Measurements from ENCODE around the gene PCDH9.

PCDH9 gene

GRCh38 chr13:66994517-66995202, 235.5 kb downstream of the PCDH9 start:
- H3K4me3 ChIP-seq (ENCODE audit: insufficient read depth, low read depth, low read length), result no peak overlapping the region
- no peaks in the 10 kb centered on the region for H3K9me3 ChIP-seq (ENCODE audit: control insufficient read depth, low read length)
- H3K27me3 ChIP-seq (ENCODE audit: control insufficient read depth, insufficient read depth, low read length, poor library complexity, severe bottlenecking), result no peaks in the 10 kb centered on the region
- no peaks in the 10 kb centered on the region for H3K36me3 ChIP-seq (ENCODE audit: control insufficient read depth, insufficient read depth, low read length)
- no peak overlapping the region for H3K27ac ChIP-seq (ENCODE audit: insufficient read depth, low read depth, low read length, poor library complexity, severe bottlenecking)
- WGBS, 2 experiments, result 91 to 94% methylated on average over 7 to 8 of the region's 9 CpGs
- no peaks in the 10 kb centered on the region for H3K4me1 ChIP-seq (ENCODE audit: control insufficient read depth, insufficient read depth, low read length)

GRCh38 chr13:66994097-66994496, 236.0 kb downstream of the PCDH9 start:
- no peaks in the 10 kb centered on the region for H3K9me3 ChIP-seq (ENCODE audit: control insufficient read depth, low read length)
- 18 to 22% methylated on average over 13 of the region's 13 CpGs for WGBS, 2 experiments

GRCh38 chr13:66992719-66993118, 237.4 kb downstream of the PCDH9 start:
- WGBS, 2 experiments, result 100% methylated on average over 1 to 2 of the region's 2 CpGs
- no peaks in the 10 kb centered on the region for H3K4me1 ChIP-seq (ENCODE audit: control insufficient read depth, insufficient read depth, low read length)
- no peaks in the 10 kb centered on the region for H3K27me3 ChIP-seq (ENCODE audit: control insufficient read depth, insufficient read depth, low read length, poor library complexity, severe bottlenecking)
- no peaks in the 10 kb centered on the region for H3K36me3 ChIP-seq (ENCODE audit: control insufficient read depth, insufficient read depth, low read length)
- no peaks in the 10 kb centered on the region for H3K9me3 ChIP-seq (ENCODE audit: control insufficient read depth, low read length)
- no peak overlapping the region for H3K4me3 ChIP-seq (ENCODE audit: insufficient read depth, low read depth, low read length)
- no peak overlapping the region for H3K27ac ChIP-seq (ENCODE audit: insufficient read depth, low read depth, low read length, poor library complexity, severe bottlenecking)

More at GRCh38 chr13:66994097-66994496, 236.0 kb downstream of the PCDH9 start:
- H3K27ac ChIP-seq (ENCODE audit: insufficient read depth, low read depth, low read length, poor library complexity, severe bottlenecking), result no peak overlapping the region
- H3K27me3 ChIP-seq (ENCODE audit: control insufficient read depth, insufficient read depth, low read length, poor library complexity, severe bottlenecking), result no peaks in the 10 kb centered on the region
- H3K4me1 ChIP-seq (ENCODE audit: control insufficient read depth, insufficient read depth, low read length), result no peaks in the 10 kb centered on the region
- no peak overlapping the region for H3K4me3 ChIP-seq (ENCODE audit: insufficient read depth, low read depth, low read length)
- H3K36me3 ChIP-seq (ENCODE audit: control insufficient read depth, insufficient read depth, low read length), result no peaks in the 10 kb centered on the region

GRCh38 chr13:66992183-66992582, 238.0 kb downstream of the PCDH9 start:
- H3K4me1 ChIP-seq (ENCODE audit: control insufficient read depth, insufficient read depth, low read length), result no peaks in the 10 kb centered on the region
- H3K9me3 ChIP-seq (ENCODE audit: control insufficient read depth, low read length), result no peaks in the 10 kb centered on the region
- WGBS, 2 experiments, result 93 to 97% methylated on average over 2 of the region's 3 CpGs
- H3K27me3 ChIP-seq (ENCODE audit: control insufficient read depth, insufficient read depth, low read length, poor library complexity, severe bottlenecking), result no peaks in the 10 kb centered on the region
- H3K27ac ChIP-seq (ENCODE audit: insufficient read depth, low read depth, low read length, poor library complexity, severe bottlenecking), result no peak overlapping the region
- H3K4me3 ChIP-seq (ENCODE audit: insufficient read depth, low read depth, low read length), result no peak overlapping the region
- H3K36me3 ChIP-seq (ENCODE audit: control insufficient read depth, insufficient read depth, low read length), result no peaks in the 10 kb centered on the region

GRCh38 chr13:66984241-66984640, 245.9 kb downstream of the PCDH9 start:
- H3K4me1 ChIP-seq (ENCODE audit: control insufficient read depth, insufficient read depth, low read length), result no peaks in the 10 kb centered on the region
- no peaks in the 10 kb centered on the region for H3K9me3 ChIP-seq (ENCODE audit: control insufficient read depth, low read length)
- no peak overlapping the region for H3K27ac ChIP-seq (ENCODE audit: insufficient read depth, low read depth, low read length, poor library complexity, severe bottlenecking)
- no peaks in the 10 kb centered on the region for H3K27me3 ChIP-seq (ENCODE audit: control insufficient read depth, insufficient read depth, low read length, poor library complexity, severe bottlenecking)
- no peaks in the 10 kb centered on the region for H3K36me3 ChIP-seq (ENCODE audit: control insufficient read depth, insufficient read depth, low read length)
- no peak overlapping the region for H3K4me3 ChIP-seq (ENCODE audit: insufficient read depth, low read depth, low read length)

GRCh38 chr13:66981912-66982311, 248.2 kb downstream of the PCDH9 start:
- WGBS, 2 experiments, result 90 to 92% methylated on average over 7 of the region's 7 CpGs
- Histone ChIP-seq H3K4me3 (ENCODE audit: insufficient read depth, low read depth, low read length) (no peak overlapping the region), H3K36me3 (ENCODE audit: control insufficient read depth, insufficient read depth, low read length) (no peaks in the 10 kb centered on the region), H3K27ac (ENCODE audit: insufficient read depth, low read depth, low read length, poor library complexity, severe bottlenecking) (no peak overlapping the region), H3K9me3 (ENCODE audit: control insufficient read depth, low read length) (no peaks in the 10 kb centered on the region), H3K27me3 (ENCODE audit: control insufficient read depth, insufficient read depth, low read length, poor library complexity, severe bottlenecking) (no peaks in the 10 kb centered on the region), H3K4me1 (ENCODE audit: control insufficient read depth, insufficient read depth, low read length) (no peaks in the 10 kb centered on the region)

GRCh38 chr13:66977161-66977560, 253.0 kb downstream of the PCDH9 start:
- peaks cover 7% of the 10 kb centered on the region for H3K4me1 ChIP-seq (ENCODE audit: control insufficient read depth, insufficient read depth, low read length)
- no peak overlapping the region for H3K27ac ChIP-seq (ENCODE audit: insufficient read depth, low read depth, low read length, poor library complexity, severe bottlenecking)
- no peaks in the 10 kb centered on the region for H3K9me3 ChIP-seq (ENCODE audit: control insufficient read depth, low read length)
- 91 to 99% methylated on average over 4 of the region's 4 CpGs for WGBS, 2 experiments
- no peak overlapping the region for H3K4me3 ChIP-seq (ENCODE audit: insufficient read depth, low read depth, low read length)
- no peaks in the 10 kb centered on the region for H3K27me3 ChIP-seq (ENCODE audit: control insufficient read depth, insufficient read depth, low read length, poor library complexity, severe bottlenecking)
- H3K36me3 ChIP-seq (ENCODE audit: control insufficient read depth, insufficient read depth, low read length), result no peaks in the 10 kb centered on the region

- H3K4me1 ChIP-seq (ENCODE audit: control insufficient read depth, insufficient read depth, low read length), result peaks cover 7% of the 10 kb centered on the region
- 100% methylated on average over 1 of the region's 1 CpG for WGBS, 2 experiments
- H3K27ac ChIP-seq (ENCODE audit: insufficient read depth, low read depth, low read length, poor library complexity, severe bottlenecking), result no peak overlapping the region
Measured at GRCh38 chr13:66974889-66975288, 255.2 kb downstream of the PCDH9 start.

GRCh38 chr13:66974174-66974573, 256.0 kb downstream of the PCDH9 start:
- H3K4me3 ChIP-seq (ENCODE audit: insufficient read depth, low read depth, low read length), result no peak overlapping the region
- no peaks in the 10 kb centered on the region for H3K36me3 ChIP-seq (ENCODE audit: control insufficient read depth, insufficient read depth, low read length)
- peaks cover 7% of the 10 kb centered on the region for H3K4me1 ChIP-seq (ENCODE audit: control insufficient read depth, insufficient read depth, low read length)
- H3K27ac ChIP-seq (ENCODE audit: insufficient read depth, low read depth, low read length, poor library complexity, severe bottlenecking), result no peak overlapping the region
- H3K27me3 ChIP-seq (ENCODE audit: control insufficient read depth, insufficient read depth, low read length, poor library complexity, severe bottlenecking), result no peaks in the 10 kb centered on the region
- no peaks in the 10 kb centered on the region for H3K9me3 ChIP-seq (ENCODE audit: control insufficient read depth, low read length)
- 8% methylated on average over 1 of the region's 1 CpG; no CpG with 5 or more reads in 1 of the 2 experiments for WGBS, 2 experiments

More at GRCh38 chr13:66974889-66975288, 255.2 kb downstream of the PCDH9 start:
- Histone ChIP-seq H3K27me3 (ENCODE audit: control insufficient read depth, insufficient read depth, low read length, poor library complexity, severe bottlenecking) (no peaks in the 10 kb centered on the region), H3K9me3 (ENCODE audit: control insufficient read depth, low read length) (no peaks in the 10 kb centered on the region), H3K36me3 (ENCODE audit: control insufficient read depth, insufficient read depth, low read length) (no peaks in the 10 kb centered on the region), H3K4me3 (ENCODE audit: insufficient read depth, low read depth, low read length) (no peak overlapping the region)

- no peaks in the 10 kb centered on the region for H3K27me3 ChIP-seq (ENCODE audit: control insufficient read depth, insufficient read depth, low read length, poor library complexity, severe bottlenecking)
- H3K4me1 ChIP-seq (ENCODE audit: control insufficient read depth, insufficient read depth, low read length), result peaks cover 7% of the 10 kb centered on the region
- no peak overlapping the region for H3K4me3 ChIP-seq (ENCODE audit: insufficient read depth, low read depth, low read length)
- no peaks in the 10 kb centered on the region for H3K9me3 ChIP-seq (ENCODE audit: control insufficient read depth, low read length)
- H3K36me3 ChIP-seq (ENCODE audit: control insufficient read depth, insufficient read depth, low read length), result no peaks in the 10 kb centered on the region
- WGBS, 2 experiments, result 94 to 98% methylated on average over 3 of the region's 3 CpGs
- H3K27ac ChIP-seq (ENCODE audit: insufficient read depth, low read depth, low read length, poor library complexity, severe bottlenecking), result no peak overlapping the region
Measured at GRCh38 chr13:66972659-66973058, 257.5 kb downstream of the PCDH9 start.

All from ectodermal cell (in vitro differentiated cells).